GM21528 (cell line): ENCODE data around the gene OS9.
A peak's percentile ranks its signal among the peaks of the same experiment; 100 is the strongest.
"Not testable (repeated sequence)": the region's sequence is repeated elsewhere in the genome, so short reads cannot be mapped to it uniquely, and the experiment has no call there.

Experiments
- ATAC-seq: cut with Tn5 transposase; IDR thresholded peaks from one replicate; pipeline ENCODE4 v1.9.1; 2021; ENCODE audit warnings: mild to moderate bottlenecking, moderate library complexity; ENCODE audit not compliant: unreplicated experiment, low FRiP score

The OS9 gene

GRCh38 chr12:57693659-57694458 is at the start of gene OS9:
Gene OS9 (plus strand): TSS chr12:57694132. CDS start chr12:57694162, 30 bp downstream.
- peak; percentile 98 for ATAC-seq

- not testable (repeated sequence) for ATAC-seq
These were observed 47.8 kb upstream of the OS9 start for GRCh38 chr12:57645990-57646658.

GRCh38 chr12:57646659-57647049 is 47.3 kb upstream of the OS9 start:
- ATAC-seq: not testable (repeated sequence)

- no peak for ATAC-seq
These were observed 39.9 kb upstream of the OS9 start for GRCh38 chr12:57654042-57654441.

GRCh38 chr12:57655541-57656240 is 38.2 kb upstream of the OS9 start:
- no peak for ATAC-seq

GRCh38 chr12:57656408-57656807 is 37.5 kb upstream of the OS9 start:
- ATAC-seq: not testable (repeated sequence)

- ATAC-seq: no peak
These were observed 36.2 kb upstream of the OS9 start for GRCh38 chr12:57657744-57658143.

- ATAC-seq: no peak
These were observed 35.0 kb upstream of the OS9 start for GRCh38 chr12:57658890-57659289.

- ATAC-seq: no peak
These were observed 32.6 kb upstream of the OS9 start for GRCh38 chr12:57661376-57661775.

GRCh38 chr12:57665066-57665820 is 28.7 kb upstream of the OS9 start:
- ATAC-seq: not testable (repeated sequence)

- ATAC-seq: no peak
These were observed 27.0 kb upstream of the OS9 start for GRCh38 chr12:57666897-57667296.

- ATAC-seq: not testable (repeated sequence)
These were observed 24.2 kb upstream of the OS9 start for GRCh38 chr12:57669691-57670090.

- not testable (repeated sequence) for ATAC-seq
These were observed 22.1 kb upstream of the OS9 start for GRCh38 chr12:57671811-57672210.

- ATAC-seq: no peak
These were observed 21.1 kb upstream of the OS9 start for GRCh38 chr12:57672801-57673200.

- ATAC-seq: no peak
These were observed 19.2 kb upstream of the OS9 start for GRCh38 chr12:57674691-57675090.

GRCh38 chr12:57677947-57678346 is 16.0 kb upstream of the OS9 start:
- not testable (repeated sequence) for ATAC-seq

GRCh38 chr12:57679697-57680096 is 14.2 kb upstream of the OS9 start:
- ATAC-seq: no peak

- no peak for ATAC-seq
These were observed 6.1 kb upstream of the OS9 start for GRCh38 chr12:57687862-57688261.

- ATAC-seq: no peak
These were observed 5.0 kb upstream of the OS9 start for GRCh38 chr12:57688931-57689330.

GRCh38 chr12:57692500-57692899 is 1.4 kb upstream of the OS9 start:
- no peak for ATAC-seq

GRCh38 chr12:57693317-57693658 is 644 bp upstream of the OS9 start:
- no peak for ATAC-seq
